ENCODE results near the gene KIAA1671. TPM values are rescaled to one million over a fixed set of nuclear protein-coding genes. Genes with fewer than 3 reads are reported as not detected.
A peak's percentile ranks its signal among the peaks of the same experiment; 100 is the strongest.

The KIAA1671 gene
- total and polyA plus RNA-seq, 4 donors, result 8.7 to 35.9 (median 19.1) TPM

- Histone ChIP-seq H3K27me3 (ENCODE audit: control insufficient read depth in 4 of 4, insufficient read depth in 4 of 4, low read length in 3 of 4) (no peaks in the 10 kb centered on the region), H3K9me3 (ENCODE audit: control insufficient read depth in 4 of 4, low read length in 3 of 4) (no peaks in the 10 kb centered on the region), H3K9ac (ENCODE audit: low read depth in 1 of 2, low read length in 2 of 2) (no peak overlapping the region), H3K36me3 (ENCODE audit: control insufficient read depth in 4 of 4, insufficient read depth in 3 of 4, low read depth in 1 of 4, low read length in 3 of 4) (no peaks in the 10 kb centered on the region), H3K4me1 (ENCODE audit: control insufficient read depth in 4 of 4, insufficient read depth in 4 of 4, low read length in 3 of 4) (peaks cover 6 to 33% (median 18%) of the 10 kb centered on the region in 4 donors), H3K4me3 (ENCODE audit: low read depth in 1 of 3, low read length in 3 of 3) (no peak overlapping the region), H3K27ac (ENCODE audit: low read depth in 1 of 2, low read length in 2 of 2) (no peak overlapping the region)
- no peak for DNase-seq (ENCODE audit: low spot score)
- TF ChIP-seq ZBTB33 (IDR thresholded peaks at IDR 0.05) (no peak), ATF3 (IDR thresholded peaks at IDR 0.05) (no peak), YY1 (IDR thresholded peaks at IDR 0.05) (no peak), SP1 (IDR thresholded peaks at IDR 0.05) (no peak), JUND (IDR thresholded peaks at IDR 0.05) (no peak), FOXA1 (IDR thresholded peaks at IDR 0.05) (no peak), HNF4A (conservative IDR thresholded peaks at IDR 0.05) (no peak), EGR1 (IDR thresholded peaks at IDR 0.05; ENCODE audit: low read depth in 2 of 2) (no peak)
- 41% methylated on average over 7 of the region's 7 CpGs for WGBS
Measured at GRCh38 chr22:24950272-24950902, 2.1 kb upstream of the KIAA1671 start.

GRCh38 chr22:24952837-24953383, 394 bp downstream of the KIAA1671 start:
- Histone ChIP-seq H3K4me3 (ENCODE audit: low read depth in 1 of 3, low read length in 3 of 3) (peak overlapping the region; percentile 75 to 92 (median 82)), H3K36me3 (ENCODE audit: control insufficient read depth in 4 of 4, insufficient read depth in 3 of 4, low read depth in 1 of 4, low read length in 3 of 4) (no peaks in the 10 kb centered on the region), H3K4me1 (ENCODE audit: control insufficient read depth in 4 of 4, insufficient read depth in 4 of 4, low read length in 3 of 4) (peaks cover 7 to 31% (median 18%) of the 10 kb centered on the region in 4 donors), H3K9me3 (ENCODE audit: control insufficient read depth in 4 of 4, low read length in 3 of 4) (no peaks in the 10 kb centered on the region), H3K27ac (ENCODE audit: low read depth in 1 of 2, low read length in 2 of 2) (peak overlapping the region; percentile 74 to 90), H3K9ac (ENCODE audit: low read depth in 1 of 2, low read length in 2 of 2) (peak overlapping the region; percentile 5 to 30), H3K27me3 (ENCODE audit: control insufficient read depth in 4 of 4, insufficient read depth in 4 of 4, low read length in 3 of 4) (no peaks in the 10 kb centered on the region)
- TF ChIP-seq JUND (IDR thresholded peaks at IDR 0.05) (no peak), ZBTB33 (IDR thresholded peaks at IDR 0.05) (peak; percentile 97), TAF1 (conservative IDR thresholded peaks at IDR 0.05) (no peak)
- WGBS, result under 1% methylated on average over 35 of the region's 35 CpGs
- no peak for DNase-seq (ENCODE audit: low spot score)

GRCh38 chr22:24953384-24954113, 1.0 kb downstream of the KIAA1671 start:
- no peak for DNase-seq (ENCODE audit: low spot score)
- 3% methylated on average over 47 of the region's 47 CpGs for WGBS
- no peaks in the 10 kb centered on the region for H3K9me3 ChIP-seq (ENCODE audit: control insufficient read depth in 4 of 4, low read length in 3 of 4)
- H3K27me3 ChIP-seq (ENCODE audit: control insufficient read depth in 4 of 4, insufficient read depth in 4 of 4, low read length in 3 of 4), result no peaks in the 10 kb centered on the region
- no peaks in the 10 kb centered on the region for H3K36me3 ChIP-seq (ENCODE audit: control insufficient read depth in 4 of 4, insufficient read depth in 3 of 4, low read depth in 1 of 4, low read length in 3 of 4)
- peaks cover 7 to 31% (median 18%) of the 10 kb centered on the region in 4 donors for H3K4me1 ChIP-seq (ENCODE audit: control insufficient read depth in 4 of 4, insufficient read depth in 4 of 4, low read length in 3 of 4)
- peak overlapping the region; percentile 75 to 92 (median 82) for H3K4me3 ChIP-seq (ENCODE audit: low read depth in 1 of 3, low read length in 3 of 3)
- H3K9ac ChIP-seq (ENCODE audit: low read depth in 1 of 2, low read length in 2 of 2), result peak overlapping the region; percentile 36 to 58
- no peak for TF ChIP-seq SP1 (IDR thresholded peaks at IDR 0.05)
- peak; percentile 35 for TF ChIP-seq YY1 (IDR thresholded peaks at IDR 0.05)
- TF ChIP-seq ZBTB33 (IDR thresholded peaks at IDR 0.05), result no peak
- no peak for TF ChIP-seq FOXA2 (IDR thresholded peaks at IDR 0.05)
- peak; percentile 38 for TF ChIP-seq NR2F2 (IDR thresholded peaks at IDR 0.05)
- no peak for TF ChIP-seq EGR1 (IDR thresholded peaks at IDR 0.05; ENCODE audit: low read depth in 2 of 2)
- TF ChIP-seq HNF4A (conservative IDR thresholded peaks at IDR 0.05), result no peak
- TF ChIP-seq GABPA (IDR thresholded peaks at IDR 0.05 in 1 of 2, conservative IDR thresholded peaks at IDR 0.05 in 1 of 2), result no peak
- no peak for TF ChIP-seq RAD21 (IDR thresholded peaks at IDR 0.05)
- H3K27ac ChIP-seq (ENCODE audit: low read depth in 1 of 2, low read length in 2 of 2), result peak overlapping the region; percentile 74 to 90

All from liver (tissue), 9 donors.